MCF 10A (cell line): ENCODE data around the gene SEMA5A. TPM values are rescaled to one million over a fixed set of nuclear protein-coding genes. Genes with fewer than 3 reads are reported as not detected.
A peak's percentile ranks its signal among the peaks of the same experiment; 100 is the strongest.

ENCODE experiments used
- BruUV-seq: library from RNA; stranded (reverse); fragments of 400-500 nt; replicated peaks from 2 replicates; lab custom pipeline; 2021; lab: Mats Ljungman, UMichigan
- CTCF ChIA-PET: fragments of 300-600 bp; sonication (Branson Sonifier 250); formaldehyde crosslinking; extraction: SDS; loops from one replicate; lab custom pipeline; 2021; ENCODE audit warnings: antibody characterized with exemption, inconsistent platforms; lab: Yijun Ruan, JAX
- POLR2A ChIA-PET: fragments of 300-600, 350-650 bp; sonication (Branson Sonifier 250); formaldehyde crosslinking; extraction: SDS; loops from one replicate; lab custom pipeline; 2020; ENCODE audit warnings: antibody characterized with exemption, inconsistent platforms; lab: Yijun Ruan, JAX
- DNase-seq: peaks from one replicate; pipeline ENCODE4 v3.0.0-alpha.2; 2018; ENCODE audit not compliant: unreplicated experiment
- H3K27ac Mint-ChIP-seq: one replicate; pipeline ENCODE4 v1.8.0; 2022; ENCODE audit warnings: mild to moderate bottlenecking, low read depth, mixed read lengths; ENCODE audit not compliant: unreplicated experiment
- H3K27me3 Mint-ChIP-seq: one replicate; pipeline ENCODE4 v1.8.0; 2022; ENCODE audit warnings: mixed read lengths; ENCODE audit not compliant: insufficient read depth, unreplicated experiment
- H3K36me3 Mint-ChIP-seq: one replicate; pipeline ENCODE4 v1.8.0; 2022; ENCODE audit warnings: mild to moderate bottlenecking, moderate library complexity, mixed read lengths; ENCODE audit not compliant: insufficient read depth, unreplicated experiment
- H3K4me1 Mint-ChIP-seq: one replicate; pipeline ENCODE4 v1.8.0; 2022; ENCODE audit warnings: mixed read lengths; ENCODE audit not compliant: insufficient read depth, unreplicated experiment
- H3K4me3 Mint-ChIP-seq: one replicate; pipeline ENCODE4 v1.8.0; 2022; ENCODE audit warnings: mild to moderate bottlenecking, moderate library complexity, mixed read lengths; ENCODE audit not compliant: unreplicated experiment
- H3K9me3 Mint-ChIP-seq: one replicate; pipeline ENCODE4 v1.8.0; 2022; ENCODE audit warnings: mixed read lengths; ENCODE audit not compliant: unreplicated experiment
- CTCF ChIP-seq: fragments of 200-600 bp; IDR thresholded peaks from one replicate; pipeline ENCODE4 v1.8.0; 2022; ENCODE audit warnings: antibody characterized with exemption, mild to moderate bottlenecking; ENCODE audit not compliant: unreplicated experiment
- intact Hi-C: fragments of 100-400 bp; cut with micrococcal nuclease; formaldehyde crosslinking; loops from 2 replicates; pipeline ENCODE4 v1.14.1; 2022
- total RNA-seq: library from RNA; stranded (reverse); gene quantifications from 2 replicates; pipeline ENCODE4 v1.2.3, GENCODE V29; 2022

The SEMA5A gene
- total RNA-seq, 1 experiment from 2014 or later, result 1.2 TPM

- DNase-seq, result no peak
- H3K4me1 Mint-ChIP-seq, result peaks cover 32% of the 10 kb centered on the region
- H3K4me3 Mint-ChIP-seq, result no peak overlapping the region
- H3K27ac Mint-ChIP-seq, result no peak overlapping the region
- peaks cover 5% of the 10 kb centered on the region for H3K9me3 Mint-ChIP-seq
- BruUV-seq, result no TSS peak
- H3K27me3 Mint-ChIP-seq, result no peaks in the 10 kb centered on the region
- POLR2A ChIA-PET, result interaction anchor here (1.8 kb wide), 1 partner anchor 10 kb away, joined by 4 read pairs; no protein-coding TSS in a partner anchor
- H3K36me3 Mint-ChIP-seq, result no peaks in the 10 kb centered on the region
- intact Hi-C loops, result no loop called here
- CTCF ChIA-PET, result no interaction called here
- no peak for TF ChIP-seq CTCF
Observed at GRCh38 chr5:9186069-9186468, 359.8 kb downstream of the SEMA5A start.

GRCh38 chr5:9183992-9184391, 361.9 kb downstream of the SEMA5A start:
- DNase-seq, result no peak
- CTCF ChIA-PET, result interaction anchor here (0.6 kb wide), 2 partner anchors 342 to 539 kb away, joined by 3 to 4 read pairs; no protein-coding TSS in a partner anchor
- no peaks in the 10 kb centered on the region for H3K36me3 Mint-ChIP-seq
- BruUV-seq, result no TSS peak
- intact Hi-C loops, result no loop called here
- H3K4me1 Mint-ChIP-seq, result peaks cover 32% of the 10 kb centered on the region
- H3K27ac Mint-ChIP-seq, result no peak overlapping the region
- H3K9me3 Mint-ChIP-seq, result peaks cover 3% of the 10 kb centered on the region
- no peak overlapping the region for H3K4me3 Mint-ChIP-seq
- no peak for TF ChIP-seq CTCF
- POLR2A ChIA-PET, result interaction anchor here (1.8 kb wide), 1 partner anchor 12 kb away, joined by 4 read pairs; no protein-coding TSS in a partner anchor
- H3K27me3 Mint-ChIP-seq, result no peaks in the 10 kb centered on the region

- Mint-ChIP-seq H3K27me3 (no peaks in the 10 kb centered on the region), H3K36me3 (no peaks in the 10 kb centered on the region), H3K4me3 (no peak overlapping the region), H3K27ac (no peak overlapping the region), H3K9me3 (no peaks in the 10 kb centered on the region), H3K4me1 (peaks cover 23% of the 10 kb centered on the region)
- TF ChIP-seq CTCF, result no peak
- peak; percentile 8 for DNase-seq
- no TSS peak for BruUV-seq
- intact Hi-C loops, result no loop called here
- POLR2A ChIA-PET, result no interaction called here
- CTCF ChIA-PET, result no interaction called here
Observed at GRCh38 chr5:9182899-9183695, 362.8 kb downstream of the SEMA5A start.

- Mint-ChIP-seq H3K27ac (no peak overlapping the region), H3K27me3 (no peaks in the 10 kb centered on the region), H3K4me1 (peaks cover 17% of the 10 kb centered on the region), H3K4me3 (no peak overlapping the region), H3K9me3 (no peaks in the 10 kb centered on the region), H3K36me3 (no peaks in the 10 kb centered on the region)
- no TSS peak for BruUV-seq
- intact Hi-C loops, result no loop called here
- POLR2A ChIA-PET, result no interaction called here
- CTCF ChIA-PET, result no interaction called here
- DNase-seq, result no peak
- no peak for TF ChIP-seq CTCF
Observed at GRCh38 chr5:9176641-9177040, 369.2 kb downstream of the SEMA5A start.
